ENCODE data around the gene CHID1.

DNA sequence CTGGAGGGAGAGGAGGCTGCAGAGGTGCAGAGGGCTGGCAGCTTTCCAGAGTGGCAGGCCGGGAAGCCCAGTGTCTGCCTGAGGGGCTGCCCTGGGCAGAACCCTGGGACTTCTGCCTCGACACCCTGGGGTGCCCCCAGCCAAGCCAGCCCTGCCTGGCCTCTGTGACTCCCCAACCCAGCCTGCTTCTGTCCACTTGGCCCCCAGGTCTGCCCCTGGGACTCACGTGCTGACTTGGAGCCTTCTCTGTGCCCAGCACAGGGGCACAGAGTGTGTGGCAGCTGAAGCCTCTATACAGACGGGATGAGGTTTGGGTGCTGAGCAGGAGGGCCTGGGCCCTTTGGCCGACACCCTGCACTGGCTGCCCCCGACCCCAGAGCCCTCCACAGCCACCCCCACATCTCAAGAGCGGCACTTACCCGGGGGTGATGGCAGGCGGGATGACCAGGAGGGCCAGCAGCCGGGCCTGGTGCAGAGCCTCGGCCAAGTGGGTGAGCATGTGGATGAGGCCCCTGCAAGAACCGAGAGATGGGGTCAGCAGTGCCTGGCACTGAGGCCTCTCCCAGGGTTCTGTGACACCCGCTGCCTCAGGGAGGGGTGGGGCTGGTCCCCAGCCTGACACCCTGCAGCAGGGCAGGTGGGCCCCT is 17.5 kb downstream of the CHID1 start:
- no peak for TF ChIP-seq CTCF (IDR thresholded peaks at IDR 0.05; ENCODE audit: poor library complexity, severe bottlenecking)
- no peak for TF ChIP-seq TAF1 (IDR thresholded peaks at IDR 0.05; ENCODE audit: low read depth)

Measured in neural cell (in vitro differentiated cells).